Testis (tissue), 3 donors: ENCODE measurements around the gene GID4. TPM values are rescaled to one million over a fixed set of nuclear protein-coding genes. Genes with fewer than 3 reads are reported as not detected.

ENCODE experiments used
- DNase-seq: peaks from one replicate; pipeline ENCODE4 v3.0.0-alpha.2; 2019
- H3K27ac ChIP-seq, 2 donors: fragments of 200-600 bp; sonication (generic); one replicate each; pipeline ENCODE4 v1.5.1; 2019
- H3K27me3 ChIP-seq: fragments of 200-600 bp; sonication (generic); one replicate; pipeline ENCODE4 v1.5.1; 2019
- H3K36me3 ChIP-seq: fragments of 200-600 bp; sonication (generic); one replicate; pipeline ENCODE4 v1.5.1; 2017; ENCODE audit warnings: low read depth; ENCODE audit errors: missing control alignments
- H3K4me1 ChIP-seq: fragments of 200-600 bp; sonication (generic); one replicate; pipeline ENCODE4 v1.5.1; 2019
- H3K4me3 ChIP-seq, 2 donors: fragments of 200-600 bp; sonication (generic); one replicate each; pipeline ENCODE4 v1.5.1; 2017 to 2019
- H3K9me3 ChIP-seq: fragments of 200-600 bp; sonication (generic); one replicate; pipeline ENCODE4 v1.5.1; 2017
- POLR2A ChIP-seq: fragments of 450-650 bp; IDR thresholded peaks from one replicate; pipeline ENCODE4 v1.6.1; 2017; ENCODE audit warnings: antibody characterized with exemption, mild to moderate bottlenecking, moderate library complexity
- WGBS, 2 donors: methylation state at CpG; one replicate each; pipeline ENCODE4 v1.1.5; 2018; 5-methylcytosine and 5-hydroxymethylcytosine counted together
- intact Hi-C: fragments of 100-400 bp; cut with DNase I; formaldehyde crosslinking; loops from one replicate; pipeline ENCODE4 v1.15.1; 2023; ENCODE audit warnings: low total_unique reads
- polyA plus RNA-seq: library from polyadenylated mRNA; stranded (reverse); fragments of 350-450 nt; fragmentation: Illumina TruSeq; extraction: RNeasy Lipid Tissue Mini Kit (QIAGEN cat#74804); gene quantifications from one replicate; pipeline ENCODE4 v1.2.3, GENCODE V29; 2014; ENCODE audit warnings: low read depth, low replicate concordance; ENCODE audit not compliant: insufficient read depth
- total RNA-seq, 2 donors: library from RNA; depleted of rRNA; stranded (reverse); fragments of >200 nt; gene quantifications; one replicate each; pipeline ENCODE4 v1.2.3, GENCODE V29; 2016
- TF ChIP-seq, protein P1 (sequence below), 3 experiments: fragments of 450-650 bp in 2 of 3; fragments of 200-600 bp in 1 of 3; sonication (generic) in 1 of 3; IDR thresholded peaks; one replicate each; pipeline ENCODE4 v1.5.1; 2016 to 2019; ENCODE audit warnings: antibody characterized with exemption in 3 of 3, mild to moderate bottlenecking in 2 of 3, moderate library complexity in 1 of 3

The GID4 gene
- total and polyA plus RNA-seq, 3 donors from 2014 or later, result 28.6 to 88.3 (median 36.1) TPM

DNA sequence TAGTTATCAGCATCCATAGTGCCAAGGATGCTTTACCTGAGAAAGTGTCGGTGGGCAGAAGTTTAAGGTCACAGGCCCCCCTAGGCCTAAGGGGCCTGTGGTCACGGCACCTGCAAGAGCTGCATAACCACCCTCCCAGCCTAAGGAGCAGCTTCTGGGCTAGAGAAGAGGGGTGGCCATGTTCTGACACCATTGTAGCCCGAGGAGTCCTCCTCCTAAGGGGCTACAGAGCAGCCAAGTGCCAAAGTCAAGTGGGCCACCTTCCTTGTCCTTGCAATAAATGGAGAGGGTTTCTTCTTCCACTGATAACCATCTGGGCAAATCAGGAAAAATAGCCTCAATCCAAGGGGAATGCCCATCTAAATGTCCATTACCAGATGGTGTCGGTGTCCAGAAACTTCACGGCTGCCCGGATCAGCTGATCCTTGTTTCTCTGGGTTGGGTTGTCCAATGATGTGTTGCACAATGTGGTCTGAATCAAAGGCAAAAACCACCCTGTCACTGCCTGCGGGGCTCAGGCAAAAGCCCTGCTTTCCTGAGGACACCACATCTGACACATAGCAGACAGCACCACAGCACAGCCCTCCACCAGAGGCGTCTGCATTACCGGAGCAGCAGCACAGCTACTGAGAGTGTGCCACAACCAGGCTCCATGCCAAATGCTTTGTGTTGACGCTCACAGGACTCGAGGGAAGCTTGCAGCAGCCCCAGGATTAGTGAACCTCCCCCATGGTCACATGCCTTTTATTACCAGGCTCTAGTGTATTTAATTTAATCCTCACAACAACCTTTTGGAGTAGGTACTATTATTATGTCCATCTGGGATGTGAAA lies 13.0 kb upstream of the GID4 start:
- no peak overlapping the region for H3K4me3 ChIP-seq
- no peaks in the 10 kb centered on the region for H3K27me3 ChIP-seq
- H3K36me3 ChIP-seq, result no peaks in the 10 kb centered on the region
- WGBS, 2 donors, result 83 to 94% methylated on average over 3 to 11 of the region's 11 CpGs
- TF ChIP-seq, protein P1, sequence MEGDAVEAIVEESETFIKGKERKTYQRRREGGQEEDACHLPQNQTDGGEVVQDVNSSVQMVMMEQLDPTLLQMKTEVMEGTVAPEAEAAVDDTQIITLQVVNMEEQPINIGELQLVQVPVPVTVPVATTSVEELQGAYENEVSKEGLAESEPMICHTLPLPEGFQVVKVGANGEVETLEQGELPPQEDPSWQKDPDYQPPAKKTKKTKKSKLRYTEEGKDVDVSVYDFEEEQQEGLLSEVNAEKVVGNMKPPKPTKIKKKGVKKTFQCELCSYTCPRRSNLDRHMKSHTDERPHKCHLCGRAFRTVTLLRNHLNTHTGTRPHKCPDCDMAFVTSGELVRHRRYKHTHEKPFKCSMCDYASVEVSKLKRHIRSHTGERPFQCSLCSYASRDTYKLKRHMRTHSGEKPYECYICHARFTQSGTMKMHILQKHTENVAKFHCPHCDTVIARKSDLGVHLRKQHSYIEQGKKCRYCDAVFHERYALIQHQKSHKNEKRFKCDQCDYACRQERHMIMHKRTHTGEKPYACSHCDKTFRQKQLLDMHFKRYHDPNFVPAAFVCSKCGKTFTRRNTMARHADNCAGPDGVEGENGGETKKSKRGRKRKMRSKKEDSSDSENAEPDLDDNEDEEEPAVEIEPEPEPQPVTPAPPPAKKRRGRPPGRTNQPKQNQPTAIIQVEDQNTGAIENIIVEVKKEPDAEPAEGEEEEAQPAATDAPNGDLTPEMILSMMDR (IDR thresholded peaks at IDR 0.05), result no peak
- TF ChIP-seq POLR2A, result no peak
- H3K27ac ChIP-seq, result no peak overlapping the region
- intact Hi-C loops, result no loop called here
- no peaks in the 10 kb centered on the region for H3K4me1 ChIP-seq
- peak; percentile 66 for DNase-seq
- H3K9me3 ChIP-seq, result no peaks in the 10 kb centered on the region

DNA sequence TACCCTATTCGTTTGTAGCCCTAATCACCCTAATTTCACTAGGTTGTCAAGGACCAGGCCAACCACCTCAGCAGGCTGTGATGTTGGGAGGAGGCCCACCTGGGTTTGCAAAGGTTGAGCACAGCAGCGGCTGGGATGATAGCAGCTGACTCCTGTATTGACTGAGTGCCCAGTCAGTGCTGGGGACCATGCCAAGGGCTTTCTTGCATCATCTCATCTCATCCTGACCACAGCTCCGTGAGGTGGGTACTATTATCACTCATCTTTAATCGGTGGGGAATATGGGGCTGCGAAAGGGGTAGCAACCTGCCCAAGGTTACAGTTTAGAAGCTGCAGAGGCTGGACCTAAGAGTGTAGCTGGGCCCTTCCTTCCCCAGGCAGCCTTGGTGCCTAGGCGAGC lies 11.9 kb upstream of the GID4 start:
- H3K4me3 ChIP-seq, result no peak overlapping the region
- 82 to 89% methylated on average over 6 of the region's 6 CpGs for WGBS, 2 donors
- TF ChIP-seq POLR2A, result no peak
- TF ChIP-seq, protein P1 (IDR thresholded peaks at IDR 0.05), result no peak
- no peaks in the 10 kb centered on the region for H3K36me3 ChIP-seq
- H3K27me3 ChIP-seq, result no peaks in the 10 kb centered on the region
- H3K4me1 ChIP-seq, result no peaks in the 10 kb centered on the region
- H3K9me3 ChIP-seq, result no peaks in the 10 kb centered on the region
- H3K27ac ChIP-seq, result no peak overlapping the region
- intact Hi-C loops, result no loop called here
- no peak for DNase-seq

DNA sequence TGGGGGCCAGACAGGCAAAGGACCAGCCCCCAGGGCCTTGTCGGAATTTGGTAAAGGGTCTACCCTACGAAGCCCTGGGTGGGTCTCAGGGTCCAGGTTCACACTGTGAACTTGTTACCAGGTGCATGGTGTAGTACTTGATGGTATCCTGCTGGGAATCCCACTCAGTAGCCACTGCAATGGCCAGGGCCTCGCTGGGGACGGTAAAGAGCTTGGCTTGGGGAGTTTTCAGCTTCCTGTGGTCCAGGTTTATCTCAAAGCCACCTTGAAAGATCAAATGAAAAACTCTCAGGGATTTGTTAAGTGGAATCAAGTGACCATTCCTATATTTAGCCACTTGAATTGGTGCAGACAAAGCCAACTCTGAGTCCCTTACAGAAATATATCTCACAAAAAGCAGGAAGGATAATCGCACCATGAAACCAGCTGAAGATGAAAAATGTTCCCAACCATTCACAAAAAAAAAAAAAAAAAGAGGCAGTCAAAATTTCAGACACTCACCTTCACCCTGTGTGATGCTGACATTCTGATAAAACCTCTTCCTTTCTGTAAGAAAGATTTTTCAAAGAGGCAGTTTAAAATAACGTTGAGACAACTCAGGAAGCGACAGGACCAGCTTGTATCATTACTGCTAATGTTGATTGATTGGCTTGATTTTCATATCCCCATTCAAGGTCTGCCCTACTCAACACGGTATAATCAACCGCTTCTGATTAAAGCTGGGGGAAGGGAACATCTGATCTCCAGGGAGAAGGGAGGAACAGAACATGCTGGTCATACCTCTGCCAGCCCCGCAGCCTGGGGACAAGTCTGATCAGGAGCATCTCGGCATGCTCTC lies 10.9 kb upstream of the GID4 start:
- Histone ChIP-seq H3K27ac (no peak overlapping the region), H3K4me1 (no peaks in the 10 kb centered on the region), H3K36me3 (no peaks in the 10 kb centered on the region), H3K27me3 (no peaks in the 10 kb centered on the region), H3K9me3 (no peaks in the 10 kb centered on the region), H3K4me3 (no peak overlapping the region)
- no peak for TF ChIP-seq POLR2A
- TF ChIP-seq, protein P1 (IDR thresholded peaks at IDR 0.05), result no peak
- WGBS, 2 donors, result 61 to 79% methylated on average over 10 to 11 of the region's 11 CpGs
- DNase-seq, result no peak
- intact Hi-C loops, result no loop called here

DNA sequence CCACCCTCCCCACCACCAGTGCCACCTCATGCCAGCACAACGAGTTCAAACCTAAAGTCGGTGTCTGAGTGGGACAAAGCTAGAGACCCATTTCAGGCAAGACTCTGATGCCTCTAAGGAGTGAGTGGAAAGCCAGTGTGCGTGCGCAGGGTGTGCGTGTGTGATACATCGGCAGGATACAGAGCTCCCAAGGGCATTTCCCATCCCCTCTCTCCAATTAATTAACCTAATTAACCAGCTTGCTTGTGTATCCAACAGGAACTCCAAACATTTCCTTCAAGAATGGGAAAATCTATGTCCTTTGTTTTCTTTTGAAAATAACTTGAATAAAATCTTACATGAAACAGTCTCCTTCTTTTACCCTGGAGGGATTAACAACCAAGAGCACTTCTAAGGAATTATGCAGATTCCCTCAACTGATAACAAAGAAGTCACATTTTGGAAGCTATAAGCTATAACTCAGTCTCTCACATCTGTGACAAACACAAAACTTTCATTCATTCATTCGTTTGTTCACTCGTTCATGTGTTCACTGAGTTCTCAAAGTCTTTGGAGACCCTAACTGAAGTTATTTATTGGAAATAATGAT lies 10.2 kb upstream of the GID4 start:
- Histone ChIP-seq H3K9me3 (no peaks in the 10 kb centered on the region), H3K36me3 (no peaks in the 10 kb centered on the region), H3K4me1 (no peaks in the 10 kb centered on the region), H3K27me3 (no peaks in the 10 kb centered on the region), H3K27ac (no peak overlapping the region), H3K4me3 (no peak overlapping the region)
- WGBS, 2 donors, result 73 to 82% methylated on average over 8 of the region's 8 CpGs
- intact Hi-C loops, result no loop called here
- no peak for DNase-seq
- TF ChIP-seq POLR2A, result no peak
- TF ChIP-seq, protein P1 (IDR thresholded peaks at IDR 0.05), result no peak
